ENCODE measurements around the gene COG3.

GRCh38 chr13:45534604-45535003 is 69.9 kb downstream of the COG3 start:
- TF ChIP-seq CTCF (IDR thresholded peaks at IDR 0.05) (no peak), POLR2A (IDR thresholded peaks at IDR 0.05) (no peak), POLR2AphosphoS5 (IDR thresholded peaks at IDR 0.05) (no peak)
